Medulla oblongata (tissue), 1 donor: ENCODE results near the gene MLEC.
A peak's percentile ranks its signal among the peaks of the same experiment; 100 is the strongest.
"Not testable (repeated sequence)": the region's sequence is repeated elsewhere in the genome, so short reads cannot be mapped to it uniquely, and the experiment has no call there.

ENCODE experiments used
- DNase-seq: peaks from one replicate; pipeline ENCODE4 v3.0.0-alpha.2; 2015; ENCODE audit errors: extremely low spot score

The MLEC gene

GRCh38 chr12:120720987-120721801, 34.2 kb downstream of the MLEC start:
- no peak for DNase-seq

- no peak for DNase-seq
Observed at GRCh38 chr12:120721866-120722265, 34.9 kb downstream of the MLEC start.

- DNase-seq = no peak
Observed at GRCh38 chr12:120722784-120723183, 35.8 kb downstream of the MLEC start.

- no peak for DNase-seq
Observed at GRCh38 chr12:120724720-120725119, 37.8 kb downstream of the MLEC start.

GRCh38 chr12:120725151-120725658, 38.3 kb downstream of the MLEC start:
- DNase-seq = no peak

- peak; percentile 92 for DNase-seq
Observed at GRCh38 chr12:120725659-120726509, 38.9 kb downstream of the MLEC start, which contains the start of gene ACADS. Gene ACADS (plus strand): TSS chr12:120725826. CDS start chr12:120725886, 60 bp downstream.

- no peak for DNase-seq
Observed at GRCh38 chr12:120726510-120726793, 39.5 kb downstream of the MLEC start.

- no peak for DNase-seq
Observed at GRCh38 chr12:120726961-120727360, 40.0 kb downstream of the MLEC start.

GRCh38 chr12:120732198-120732597, 45.2 kb downstream of the MLEC start:
- DNase-seq = not testable (repeated sequence)

GRCh38 chr12:120733574-120733973, 46.6 kb downstream of the MLEC start:
- no peak for DNase-seq

- DNase-seq = no peak
Observed at GRCh38 chr12:120734210-120734609, 47.3 kb downstream of the MLEC start.

- no peak for DNase-seq
Observed at GRCh38 chr12:120735181-120735580, 48.2 kb downstream of the MLEC start.

GRCh38 chr12:120736404-120737331, 49.7 kb downstream of the MLEC start:
- no peak for DNase-seq

- no peak for DNase-seq
Observed at GRCh38 chr12:120737557-120738251, 50.8 kb downstream of the MLEC start.

GRCh38 chr12:120738252-120739030, 51.5 kb downstream of the MLEC start:
- DNase-seq = no peak

GRCh38 chr12:120739031-120739762, 52.2 kb downstream of the MLEC start:
- no peak for DNase-seq

GRCh38 chr12:120739821-120740613, 53.1 kb downstream of the MLEC start:
- DNase-seq = no peak

- DNase-seq = no peak
Observed at GRCh38 chr12:120740871-120741270, 53.9 kb downstream of the MLEC start.
